Islet of Langerhans (tissue), 1 donor: ENCODE data around the gene CSMD2.

ENCODE experiments used
- FAIRE-seq: peaks from one replicate; lab custom pipeline; 2011; peaks lifted over from hg19 to GRCh38; lab: Jason Lieb, UNC

The CSMD2 gene

DNA sequence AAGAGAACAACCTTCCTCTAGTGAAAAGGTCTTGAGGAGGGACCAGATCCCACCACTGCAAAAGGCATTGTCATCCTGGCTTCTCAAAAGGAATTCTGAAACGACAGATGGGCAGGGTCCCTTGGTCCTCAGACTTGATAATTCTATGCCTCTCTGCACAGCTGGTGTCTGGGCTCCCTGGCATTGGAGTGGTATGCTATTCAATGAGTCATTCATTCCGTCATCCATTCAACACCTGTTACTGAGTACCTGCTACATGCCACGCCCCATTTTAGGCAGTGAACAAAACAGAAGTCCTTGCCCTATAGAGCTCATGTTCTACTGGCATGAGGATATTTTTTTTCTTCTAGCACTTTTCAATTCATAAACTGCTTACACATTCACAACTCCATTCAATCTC, 347.0 kb downstream of the CSMD2 start:
- no peak for FAIRE-seq

DNA sequence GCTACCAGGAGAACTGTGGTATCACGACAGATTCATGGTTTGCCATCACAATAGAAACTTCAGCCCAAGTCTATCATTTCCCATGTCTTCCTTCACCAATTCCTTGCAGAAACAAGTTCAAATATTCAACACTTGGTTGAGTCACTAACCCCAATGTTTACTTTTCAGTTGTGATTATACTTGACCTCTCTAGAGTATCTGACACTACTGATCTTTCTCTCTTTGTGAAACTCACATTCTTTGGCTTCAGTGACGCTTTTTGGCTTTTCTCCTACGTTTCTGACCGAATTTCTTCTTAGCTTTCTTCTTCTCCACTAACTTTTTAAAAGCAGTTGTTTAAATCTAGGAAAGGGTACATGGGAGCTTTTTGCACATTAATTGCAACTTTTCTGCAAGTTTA, 350.0 kb downstream of the CSMD2 start:
- no peak for FAIRE-seq

DNA sequence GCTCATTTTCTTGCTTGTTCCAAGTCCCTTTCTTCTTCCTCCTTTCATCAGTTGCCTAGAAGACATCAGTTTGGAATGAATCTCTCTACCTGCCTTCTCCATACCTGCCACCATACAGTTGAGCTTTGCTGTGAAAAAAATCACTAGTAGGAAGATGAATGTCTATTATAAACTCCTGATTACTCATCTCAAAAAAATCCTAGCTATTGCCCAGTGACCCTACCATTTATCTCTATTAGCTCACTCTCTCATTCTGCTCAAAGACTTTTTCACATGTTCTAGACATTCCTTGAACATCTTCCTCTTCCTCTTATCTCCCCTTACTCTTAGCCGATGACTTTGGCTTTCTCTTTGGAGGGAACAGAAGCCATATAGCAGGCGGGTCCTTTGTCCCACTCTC, 350.9 kb downstream of the CSMD2 start:
- FAIRE-seq, result no peak

DNA sequence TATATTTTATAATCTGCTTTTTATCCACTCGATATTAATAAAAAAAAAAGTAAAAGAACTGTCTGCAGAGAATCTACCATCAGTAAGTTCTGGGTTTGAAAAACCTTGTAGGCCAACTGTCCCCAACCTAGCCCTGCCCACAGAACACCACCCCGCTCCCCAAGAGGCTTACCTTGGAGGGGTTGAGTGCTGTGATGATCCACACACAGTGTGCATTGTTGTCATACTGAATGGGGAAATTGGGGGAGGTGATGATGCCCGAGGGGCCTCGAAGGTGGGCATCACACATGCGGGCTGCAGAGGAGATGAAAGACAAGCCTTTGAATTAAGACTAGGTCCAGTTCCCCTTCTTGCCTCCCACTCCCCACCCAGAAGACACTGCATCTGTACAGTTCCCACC, 354.5 kb downstream of the CSMD2 start:
- no peak for FAIRE-seq

DNA sequence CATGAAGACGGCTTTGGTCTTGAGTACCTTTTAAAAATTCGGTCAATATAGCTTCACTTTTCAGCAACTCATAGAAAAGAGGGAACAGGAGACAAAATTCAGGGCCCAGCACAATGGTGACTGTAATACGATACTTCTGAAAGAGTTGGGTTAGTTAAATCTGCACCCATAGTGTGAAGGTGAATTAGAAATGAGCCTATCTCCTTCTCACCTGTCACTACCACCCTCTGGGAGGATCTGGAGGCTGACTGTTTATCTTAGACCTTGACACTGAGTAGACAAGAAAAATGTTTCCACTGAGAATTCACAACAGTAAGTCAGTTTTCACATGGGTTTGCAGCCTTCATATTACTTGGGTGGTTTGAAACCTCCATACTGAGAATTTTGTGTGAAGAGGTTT, 359.0 kb downstream of the CSMD2 start:
- no peak for FAIRE-seq

DNA sequence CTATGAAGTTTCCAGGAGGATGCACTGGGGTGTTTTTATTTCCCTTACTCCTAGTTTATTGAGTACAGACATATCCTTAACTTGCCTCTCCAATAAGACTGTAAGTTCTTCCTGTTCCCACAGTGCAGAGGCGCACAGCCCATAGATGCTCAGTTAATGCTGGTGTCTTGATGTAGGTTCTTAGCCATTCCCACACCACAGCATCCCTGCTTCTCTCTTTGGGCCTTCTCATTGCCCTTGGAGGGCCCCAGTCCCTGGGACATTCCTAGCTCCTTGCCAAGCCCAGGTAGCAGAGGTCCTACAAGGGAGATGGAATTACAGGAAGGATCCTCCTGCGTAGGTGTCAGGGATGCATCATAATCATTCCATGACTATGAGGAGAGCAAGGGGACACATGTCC, 362.8 kb downstream of the CSMD2 start:
- no peak for FAIRE-seq

DNA sequence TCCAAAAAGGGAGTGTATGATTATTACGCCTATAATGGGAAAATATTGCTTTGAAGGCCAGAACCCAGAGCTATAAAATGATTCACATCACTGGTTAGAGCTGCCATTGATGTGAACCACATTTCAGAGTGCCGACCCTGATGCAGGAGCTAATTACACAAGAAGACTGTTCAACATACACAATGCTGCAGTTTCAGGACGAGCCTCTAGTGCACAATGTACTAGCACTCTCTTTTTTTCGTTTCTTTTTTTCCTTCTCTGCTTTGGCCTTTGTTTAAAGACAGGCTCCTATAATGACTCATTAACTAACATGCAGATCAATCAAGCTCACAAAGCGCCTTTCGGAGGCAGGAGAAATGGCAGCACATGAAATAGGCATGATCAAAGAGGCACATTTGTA, 367.2 kb downstream of the CSMD2 start:
- FAIRE-seq, result no peak

DNA sequence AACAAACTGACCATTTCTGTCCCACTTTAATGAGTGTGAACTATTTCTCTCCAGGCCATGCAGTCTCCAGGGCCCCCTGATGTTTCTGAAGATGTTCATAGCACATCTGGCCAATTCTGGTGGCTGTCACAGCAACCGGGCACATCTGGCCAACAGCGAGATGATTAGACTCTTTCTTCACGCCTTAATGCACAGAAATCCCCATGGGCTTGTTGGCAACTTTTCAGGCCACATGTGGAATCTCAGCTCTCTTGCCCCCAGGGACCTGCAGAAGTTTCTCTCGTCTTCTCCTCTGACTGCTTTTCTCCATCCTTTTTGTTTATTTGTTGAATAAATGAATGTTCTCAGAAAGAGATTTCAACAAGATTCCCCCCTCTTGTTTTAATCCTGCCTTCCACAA, 372.4 kb downstream of the CSMD2 start:
- FAIRE-seq, result no peak

DNA sequence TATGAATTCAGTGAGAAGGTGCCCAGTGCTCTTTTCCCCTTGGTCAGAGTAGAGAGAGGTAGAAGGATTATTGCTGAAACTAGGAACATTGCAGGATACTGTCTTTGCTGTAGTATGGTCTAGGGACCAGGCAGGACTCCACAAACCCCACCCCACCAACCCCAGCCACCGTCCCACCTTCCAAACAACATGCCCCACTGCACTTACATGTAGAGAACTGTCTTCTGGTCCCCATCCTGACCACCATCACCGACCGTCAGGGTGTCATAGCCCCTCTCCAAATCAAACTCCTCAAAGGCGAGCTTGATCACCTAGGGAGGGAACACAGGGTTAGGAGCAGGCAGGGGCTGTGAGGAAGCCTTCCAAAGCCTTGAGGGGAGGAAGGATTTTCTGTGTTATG, 372.8 kb downstream of the CSMD2 start:
- FAIRE-seq, result no peak

DNA sequence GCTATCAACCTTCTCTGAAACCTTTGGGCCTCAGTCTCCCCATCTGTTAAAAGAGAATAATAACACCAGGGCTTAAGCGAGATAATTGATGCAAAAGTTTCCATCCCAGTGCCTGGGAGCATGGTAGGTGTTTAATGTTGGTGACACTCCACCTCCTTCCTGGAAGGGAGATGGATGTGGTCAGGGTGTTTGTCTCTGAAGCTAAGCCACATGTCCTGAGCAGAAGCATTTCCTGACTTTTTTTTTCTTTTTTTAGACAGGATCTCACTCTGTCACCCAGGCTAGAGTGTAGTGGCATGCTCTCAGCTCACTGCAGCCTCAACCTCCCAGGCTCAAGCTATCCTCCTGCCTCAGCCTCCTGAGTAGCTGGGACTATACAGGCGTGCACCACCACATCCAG, 373.8 kb downstream of the CSMD2 start:
- FAIRE-seq, result no peak

DNA sequence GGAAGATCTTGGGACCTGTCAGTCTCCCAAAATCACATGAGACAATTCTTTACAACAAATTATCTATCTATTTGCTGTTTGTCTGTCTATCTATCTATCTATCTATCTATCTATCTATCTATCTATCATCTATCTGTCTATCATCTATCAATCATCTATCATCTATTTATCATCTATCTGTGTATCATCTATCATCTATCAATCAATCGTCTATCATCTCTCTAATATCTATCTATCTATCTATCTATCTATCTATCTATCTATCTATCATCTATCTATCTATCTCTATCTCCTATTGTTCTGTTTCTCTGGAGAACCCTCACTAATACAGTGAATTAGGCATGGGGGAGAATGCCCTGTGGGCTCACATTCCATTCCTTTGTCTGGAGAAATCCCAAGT, 374.5 kb downstream of the CSMD2 start:
- FAIRE-seq, result no peak

DNA sequence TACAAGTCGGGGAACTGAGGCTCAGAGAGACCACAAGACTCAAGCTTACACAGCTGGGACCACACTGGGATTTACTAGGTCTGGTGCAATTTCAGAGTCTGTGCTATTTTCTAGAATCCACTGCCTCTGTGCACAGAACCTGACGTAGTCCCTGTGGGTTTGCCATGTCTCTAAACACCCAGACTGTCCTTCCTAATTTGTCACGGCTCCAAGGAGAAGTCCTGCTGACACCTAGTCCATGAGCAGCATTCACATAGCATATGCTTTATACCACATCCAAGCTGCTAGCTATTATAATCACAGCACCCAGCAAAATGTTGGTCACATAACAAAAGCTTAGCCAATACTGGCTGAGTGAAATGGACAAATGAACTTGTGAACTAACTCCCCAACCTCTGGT, 380.2 kb downstream of the CSMD2 start:
- FAIRE-seq, result no peak

DNA sequence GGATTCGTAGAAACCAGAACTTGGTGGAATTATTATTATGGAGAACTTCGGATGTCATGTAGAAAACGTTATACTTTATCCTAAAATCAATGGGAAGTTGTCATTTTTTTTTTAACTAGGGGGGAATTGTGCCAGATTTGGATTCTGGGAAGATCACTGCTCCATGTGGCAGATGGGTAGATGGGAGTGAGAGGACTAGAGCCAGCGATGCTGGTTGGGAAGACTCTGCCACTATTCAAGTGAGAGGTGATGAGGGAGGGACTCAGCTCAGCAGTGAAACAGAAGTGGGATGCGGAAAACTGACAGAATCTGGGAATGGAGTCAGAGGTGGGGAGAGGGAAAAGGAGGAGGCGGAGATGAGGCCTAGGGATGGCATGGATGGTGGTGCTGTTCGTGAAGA, 382.3 kb downstream of the CSMD2 start:
- FAIRE-seq, result no peak

DNA sequence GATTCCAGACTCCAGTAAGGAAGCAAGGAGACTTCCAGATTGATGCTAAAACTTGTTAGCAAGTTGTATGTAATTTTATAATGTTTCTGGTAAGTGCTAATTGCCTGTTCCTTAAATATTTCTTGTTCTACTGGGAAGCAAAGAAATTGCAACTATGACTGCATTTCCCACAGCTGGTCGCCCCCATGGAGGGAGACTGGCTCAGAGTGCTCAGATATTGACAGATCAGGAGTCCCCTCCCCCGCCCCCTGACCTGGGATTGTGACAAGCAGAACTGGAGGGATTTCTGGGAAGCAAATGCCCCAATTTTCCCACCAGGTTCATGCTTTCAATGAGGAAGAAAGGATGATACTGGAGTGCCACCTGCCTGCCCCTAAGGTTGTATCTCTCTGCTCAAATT, 383.4 kb downstream of the CSMD2 start:
- no peak for FAIRE-seq

DNA sequence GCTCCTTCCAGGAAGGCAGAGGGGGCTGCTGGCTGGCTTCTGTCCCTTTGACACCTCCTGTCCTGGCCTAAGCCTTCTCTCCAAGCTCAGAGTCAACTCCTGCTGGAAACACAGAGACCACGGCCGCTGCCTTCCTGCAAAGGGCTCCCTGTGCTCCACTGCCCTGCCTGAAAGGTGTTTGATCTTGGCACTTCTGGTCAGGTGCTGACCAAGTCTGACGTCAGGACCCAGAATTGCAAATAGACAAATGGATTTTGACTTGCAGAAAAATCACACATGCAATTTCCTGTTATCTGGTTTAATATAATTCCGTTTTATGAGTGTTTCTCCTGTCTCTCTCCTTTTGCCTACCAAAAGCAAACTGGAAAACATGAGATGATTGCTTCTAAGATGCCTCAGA, 387.7 kb downstream of the CSMD2 start:
- no peak for FAIRE-seq

DNA sequence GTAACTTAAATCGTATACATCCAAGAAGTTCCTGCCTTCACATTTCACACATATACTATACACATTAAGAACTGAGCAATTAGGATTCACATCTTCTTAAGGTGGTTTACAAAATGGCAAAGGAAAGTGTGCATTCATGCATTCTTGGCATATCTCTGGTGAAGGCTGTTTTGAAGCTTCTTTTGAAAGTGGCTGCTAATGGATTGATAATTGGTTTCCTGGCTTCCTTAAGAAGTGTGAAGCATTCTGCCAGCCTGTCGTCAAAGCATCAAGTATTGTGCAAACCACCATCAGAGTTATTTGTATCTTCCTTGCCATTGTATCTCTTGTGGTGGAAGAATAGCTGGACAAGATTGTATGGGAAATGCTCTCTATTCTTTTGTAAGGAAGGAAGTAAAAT, 396.2 kb downstream of the CSMD2 start:
- no peak for FAIRE-seq

DNA sequence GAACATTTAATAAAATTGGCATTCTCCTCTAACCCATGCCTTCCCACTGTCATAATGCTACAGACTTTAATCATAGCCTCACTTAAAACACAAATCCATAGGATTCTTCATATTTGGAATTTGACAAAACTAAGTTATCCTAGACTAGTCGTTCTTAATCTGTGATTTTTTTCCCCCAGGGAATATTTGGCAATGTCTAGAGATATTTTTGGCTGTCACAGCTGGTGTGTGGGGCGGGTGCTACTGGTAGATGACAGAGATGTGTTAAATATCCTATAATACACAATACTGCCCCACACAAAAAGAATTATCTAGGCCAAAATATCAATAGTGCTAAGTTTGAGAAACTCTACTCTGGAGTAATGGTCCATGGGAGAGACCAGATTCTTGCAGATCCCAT, 396.9 kb downstream of the CSMD2 start:
- no peak for FAIRE-seq

DNA sequence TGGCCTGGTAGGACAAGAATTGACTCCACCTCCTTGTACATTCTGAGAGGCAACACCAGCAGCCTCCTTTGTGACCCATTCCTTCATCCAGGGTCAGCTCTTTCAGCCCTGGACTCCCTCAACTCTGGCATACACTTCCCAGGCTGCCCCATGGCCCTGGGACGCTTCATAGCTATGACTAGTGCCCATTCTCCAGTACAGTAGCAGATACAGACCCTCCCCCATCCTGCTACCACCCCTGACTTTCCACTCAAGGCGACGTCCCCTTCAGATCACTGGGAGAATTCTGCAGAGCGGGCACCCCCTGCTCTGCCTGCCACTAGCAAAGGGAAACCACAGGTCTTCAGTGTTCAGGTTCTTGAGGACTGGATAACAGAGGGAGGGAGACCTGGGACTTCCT, 400.9 kb downstream of the CSMD2 start:
- no peak for FAIRE-seq

DNA sequence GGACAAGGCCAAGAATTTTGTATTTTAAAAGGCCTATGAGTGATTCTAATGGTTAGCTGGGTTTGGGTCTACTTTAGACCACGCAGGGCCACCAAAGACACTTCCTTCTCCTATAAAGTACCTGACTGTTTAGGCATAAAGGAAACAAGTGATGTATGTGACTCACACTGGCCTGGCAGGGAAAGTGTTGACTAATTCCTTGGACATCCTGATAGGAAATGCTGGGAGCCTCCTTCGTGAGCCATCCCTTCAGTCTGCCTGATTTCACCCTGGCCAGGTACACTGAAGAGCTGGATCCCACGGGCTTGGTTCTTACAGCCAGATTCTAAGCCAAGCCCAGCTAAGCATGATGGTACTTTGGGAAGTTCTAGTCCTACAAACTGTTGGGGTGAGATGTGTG, 401.6 kb downstream of the CSMD2 start:
- no peak for FAIRE-seq

DNA sequence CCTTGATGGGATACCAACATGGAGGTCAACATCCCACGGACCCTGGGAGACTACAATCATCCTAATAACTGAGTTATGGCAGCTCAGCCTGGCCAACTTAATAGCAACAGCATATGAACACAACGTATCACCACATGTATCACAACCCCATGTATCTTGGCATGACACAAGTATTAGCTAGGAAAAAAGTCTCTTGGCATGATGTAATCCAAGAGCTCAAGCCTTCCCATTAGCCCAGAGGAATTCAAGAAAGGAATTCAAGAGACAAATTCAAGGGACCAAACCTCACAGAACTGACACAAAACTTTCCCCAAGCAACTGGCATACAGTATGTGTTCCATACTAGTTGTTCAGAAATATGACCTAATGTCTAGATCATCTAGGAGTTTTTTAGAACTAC, 402.1 kb downstream of the CSMD2 start:
- FAIRE-seq, result no peak

DNA sequence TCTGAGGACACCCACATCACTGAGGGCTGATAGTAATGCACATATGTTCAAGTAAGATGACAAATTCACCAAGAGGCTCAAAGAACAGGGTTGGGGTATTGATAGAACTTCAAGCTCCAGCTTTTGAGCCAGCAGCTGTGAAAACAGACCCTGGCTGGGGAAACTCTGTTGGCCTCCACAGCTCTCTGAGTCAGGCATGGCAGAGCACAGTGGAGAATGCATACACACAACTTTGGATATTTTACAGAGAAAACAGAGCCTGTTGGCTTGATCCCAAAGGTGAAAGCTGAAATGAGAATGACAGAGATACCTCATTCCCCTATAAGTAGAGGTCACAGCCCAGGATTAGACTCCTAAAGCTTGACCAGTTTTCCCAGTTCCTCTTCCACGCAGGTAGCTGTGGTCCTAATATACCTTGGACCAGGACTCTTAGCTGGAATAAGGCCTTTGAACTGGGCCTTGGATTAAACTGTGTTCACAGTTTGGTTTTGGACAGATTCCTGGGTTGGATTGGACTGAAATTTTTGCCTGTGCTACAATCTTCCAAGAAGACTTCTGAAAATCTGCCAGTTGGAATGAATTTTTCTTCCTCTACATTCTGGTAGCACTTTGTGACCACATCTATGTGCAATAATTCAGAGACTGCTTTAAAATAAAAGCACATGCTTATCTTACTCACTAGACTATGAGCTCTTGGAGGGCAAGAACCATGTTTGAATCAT, 402.8 kb downstream of the CSMD2 start:
- no peak for FAIRE-seq

DNA sequence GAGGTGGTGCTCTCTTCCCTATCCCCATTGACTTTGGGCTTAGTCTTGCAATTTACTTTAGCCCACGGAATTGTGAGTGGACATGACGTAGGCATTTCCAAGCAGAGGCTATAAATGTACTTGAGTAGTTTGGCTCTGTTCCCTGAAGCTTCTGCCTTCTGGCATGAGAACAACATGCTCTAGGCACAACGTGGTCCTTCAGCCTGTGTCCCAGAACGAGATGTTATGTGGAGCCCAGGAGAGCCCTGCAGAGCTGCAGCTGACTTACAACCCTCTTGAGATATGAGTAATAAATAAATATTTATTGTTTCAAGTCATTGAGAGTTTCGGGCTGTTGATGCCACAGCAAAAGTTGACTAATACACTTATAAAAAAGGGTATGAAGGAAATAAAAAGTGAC, 406.3 kb downstream of the CSMD2 start:
- FAIRE-seq, result no peak

DNA sequence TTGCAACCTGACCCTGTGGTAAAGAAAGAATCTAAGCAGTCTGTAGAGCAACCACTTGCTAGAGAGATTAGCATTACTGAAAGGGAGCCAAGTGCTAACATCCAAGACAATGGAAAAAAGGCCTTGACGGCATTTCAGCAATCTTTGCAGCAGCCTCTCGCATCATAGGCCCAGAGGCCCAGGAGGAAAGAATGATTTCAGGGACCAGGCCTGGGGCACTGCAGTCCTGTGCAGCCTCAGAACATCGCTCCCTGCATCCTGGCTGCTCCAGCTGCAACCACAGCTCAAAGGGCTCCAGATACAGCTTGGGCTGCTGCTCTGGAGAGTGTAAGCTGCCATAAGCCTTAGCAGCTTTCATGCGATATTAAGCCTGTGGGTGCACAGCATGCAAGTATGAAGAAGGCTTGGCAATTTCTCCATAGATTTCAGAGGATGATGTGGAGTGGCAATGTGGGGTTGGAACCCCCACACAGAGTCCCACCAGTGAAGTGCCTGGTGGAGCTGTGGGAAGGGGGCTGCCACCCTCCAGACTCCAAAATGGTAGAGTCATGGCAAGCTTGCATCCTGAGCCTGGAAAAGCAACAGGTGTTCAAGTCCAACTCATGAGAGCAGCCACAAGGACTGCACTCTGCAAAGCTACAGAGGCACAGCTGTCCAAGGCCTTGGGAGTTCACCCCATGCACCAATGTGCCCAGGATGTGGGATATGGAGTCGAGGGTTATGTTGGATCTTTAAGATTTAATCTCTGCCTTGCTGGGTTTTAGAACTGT, 411.8 kb downstream of the CSMD2 start:
- no peak for FAIRE-seq

DNA sequence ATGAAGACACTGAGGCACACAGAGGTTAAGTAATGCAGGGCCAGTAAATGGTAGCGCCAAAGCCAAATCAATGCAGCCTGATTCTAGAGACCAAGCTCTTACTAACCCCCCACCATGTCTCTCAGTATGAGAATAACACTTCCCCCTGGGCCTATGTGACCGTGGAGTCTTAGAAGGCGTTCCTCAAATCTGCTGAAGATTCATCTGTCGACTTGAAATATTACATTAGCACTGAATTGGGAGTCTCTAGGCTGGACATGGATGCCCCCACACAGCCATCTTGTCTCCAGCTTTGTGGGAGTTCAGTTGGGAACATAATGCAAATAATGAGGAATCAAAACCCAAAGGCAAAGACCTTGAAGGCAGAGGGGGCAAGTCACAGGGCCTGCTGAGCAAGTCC, 419.1 kb downstream of the CSMD2 start:
- FAIRE-seq, result no peak
